Measurements from ENCODE around the gene SLC25A21.

Gene SLC25A21

DNA sequence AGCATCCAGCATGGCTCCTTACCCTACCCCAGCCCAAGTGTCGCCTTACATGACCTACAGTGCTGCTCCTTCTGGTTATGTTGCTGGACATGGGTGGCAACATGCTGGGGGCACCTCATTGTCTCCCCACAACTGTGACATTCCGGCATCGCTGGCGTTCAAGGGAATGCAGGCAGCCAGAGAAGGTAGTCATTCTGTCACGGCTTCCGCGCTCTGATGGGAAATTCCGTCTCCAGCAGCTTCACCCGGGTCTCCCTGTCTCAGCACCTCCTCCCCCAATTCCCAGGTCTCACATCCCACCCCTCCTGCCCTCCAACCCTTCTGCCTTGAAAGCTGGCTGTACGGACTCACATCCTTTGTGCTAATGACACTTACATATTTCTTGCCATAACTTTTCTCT is 496.2 kb downstream of the SLC25A21 start:
- no peak overlapping the region for H3K4me3 Mint-ChIP-seq
- peaks cover 16% of the 10 kb centered on the region for H3K27me3 Mint-ChIP-seq
- no peak overlapping the region for H3K27ac Mint-ChIP-seq
- H3K9me3 Mint-ChIP-seq, result no peaks in the 10 kb centered on the region
- intact Hi-C loops (cut with micrococcal nuclease), result no loop called here
- no peaks in the 10 kb centered on the region for H3K36me3 Mint-ChIP-seq (ENCODE audit: low read depth)
- H3K4me1 Mint-ChIP-seq (ENCODE audit: low read depth), result no peaks in the 10 kb centered on the region

DNA sequence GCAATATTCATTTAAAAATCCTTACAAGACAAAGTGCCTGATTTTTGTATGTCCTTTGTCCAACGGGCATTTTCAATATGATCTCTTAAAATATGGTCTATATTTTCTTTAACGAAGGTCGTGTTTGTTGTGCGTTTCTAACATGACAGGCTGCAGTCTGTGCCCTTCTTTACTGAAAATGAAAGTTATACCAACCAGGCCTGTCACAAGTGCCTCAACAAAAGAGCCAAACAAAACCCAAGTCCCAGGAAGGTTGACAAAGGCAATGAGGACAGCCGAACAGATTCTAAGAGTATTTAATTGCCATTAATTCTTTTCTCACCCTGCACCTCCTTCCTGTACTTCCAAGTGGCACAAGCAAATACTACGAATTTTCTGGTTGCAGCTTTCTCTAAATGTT is 496.8 kb downstream of the SLC25A21 start:
- H3K36me3 Mint-ChIP-seq (ENCODE audit: low read depth), result no peaks in the 10 kb centered on the region
- H3K27ac Mint-ChIP-seq, result no peak overlapping the region
- intact Hi-C loops (cut with micrococcal nuclease), result no loop called here
- peaks cover 17% of the 10 kb centered on the region for H3K27me3 Mint-ChIP-seq
- no peaks in the 10 kb centered on the region for H3K4me1 Mint-ChIP-seq (ENCODE audit: low read depth)
- H3K9me3 Mint-ChIP-seq, result no peaks in the 10 kb centered on the region
- H3K4me3 Mint-ChIP-seq, result no peak overlapping the region

DNA sequence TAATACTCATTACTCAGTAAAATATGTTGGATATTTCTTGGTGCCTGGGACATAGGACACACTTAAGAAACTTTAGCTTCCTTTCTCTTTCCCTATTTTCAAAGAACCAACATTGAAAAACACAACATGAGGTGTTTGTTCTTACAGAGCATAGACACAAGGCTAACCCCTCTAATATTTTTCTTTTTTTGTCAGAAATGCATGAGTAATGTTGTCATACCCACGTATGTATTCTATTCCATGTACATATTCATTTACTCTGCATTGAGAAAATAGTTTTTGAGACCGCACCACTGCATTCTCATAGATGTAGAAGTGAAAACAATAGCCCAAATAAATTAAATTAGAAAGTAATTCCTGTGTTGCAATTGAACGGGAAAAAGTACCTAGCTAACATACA is 497.7 kb downstream of the SLC25A21 start:
- no peak overlapping the region for H3K4me3 Mint-ChIP-seq
- intact Hi-C loops (cut with micrococcal nuclease), result no loop called here
- no peaks in the 10 kb centered on the region for H3K9me3 Mint-ChIP-seq
- H3K27ac Mint-ChIP-seq, result no peak overlapping the region
- H3K36me3 Mint-ChIP-seq (ENCODE audit: low read depth), result no peaks in the 10 kb centered on the region
- H3K27me3 Mint-ChIP-seq, result peaks cover 17% of the 10 kb centered on the region
- H3K4me1 Mint-ChIP-seq (ENCODE audit: low read depth), result no peaks in the 10 kb centered on the region

GRCh38 chr14:36672095-36672494 is 500.3 kb downstream of the SLC25A21 start:
- Mint-ChIP-seq H3K9me3 (peaks cover 9% of the 10 kb centered on the region), H3K4me3 (no peak overlapping the region), H3K27me3 (peaks cover 26% of the 10 kb centered on the region), H3K4me1 (ENCODE audit: low read depth) (no peaks in the 10 kb centered on the region), H3K27ac (no peak overlapping the region), H3K36me3 (ENCODE audit: low read depth) (no peaks in the 10 kb centered on the region)
- intact Hi-C loops (cut with micrococcal nuclease), result no loop called here

DNA sequence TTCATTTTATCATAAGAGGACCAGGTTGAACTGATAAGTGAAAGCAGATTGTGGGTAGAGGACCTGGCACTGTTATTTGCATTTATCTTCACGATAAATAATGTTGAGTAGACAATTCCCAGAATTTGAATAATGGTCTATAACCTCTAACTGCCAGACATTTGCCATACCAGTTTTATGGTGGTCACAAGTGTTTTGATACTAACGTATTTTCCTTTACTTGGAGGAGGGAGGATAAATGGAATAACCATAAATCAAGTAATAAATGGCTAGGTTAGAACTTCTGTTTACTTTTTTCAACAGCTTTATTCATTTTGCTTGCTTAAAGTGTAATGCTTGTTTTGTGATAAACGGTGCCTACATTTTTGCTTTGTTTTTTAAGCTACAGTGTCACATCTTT is 501.3 kb downstream of the SLC25A21 start:
- Mint-ChIP-seq H3K4me3 (no peak overlapping the region), H3K27ac (no peak overlapping the region), H3K9me3 (peaks cover 9% of the 10 kb centered on the region), H3K4me1 (ENCODE audit: low read depth) (no peaks in the 10 kb centered on the region), H3K36me3 (ENCODE audit: low read depth) (no peaks in the 10 kb centered on the region), H3K27me3 (peaks cover 29% of the 10 kb centered on the region)
- intact Hi-C loops (cut with micrococcal nuclease), result no loop called here

DNA sequence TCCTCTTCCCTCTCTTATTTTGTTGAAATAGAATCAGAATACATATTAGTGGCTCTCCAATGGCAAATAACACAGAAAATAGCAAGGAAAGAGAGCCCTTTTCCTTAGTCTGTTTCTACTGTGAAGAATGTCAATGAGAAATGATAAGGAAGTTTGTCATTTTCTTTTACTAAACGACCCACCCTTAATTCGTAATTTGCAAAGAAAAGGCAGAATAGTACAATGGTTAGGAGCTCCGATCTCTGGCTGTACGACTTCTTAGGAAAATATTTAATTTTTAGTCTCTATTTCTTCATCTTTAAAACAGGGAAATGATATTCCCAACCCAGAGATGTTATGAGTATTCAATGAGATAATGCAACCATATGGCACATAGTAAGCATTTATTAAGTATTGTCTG is 504.7 kb downstream of the SLC25A21 start:
- intact Hi-C loops (cut with micrococcal nuclease), result no loop called here
- Mint-ChIP-seq H3K4me1 (ENCODE audit: low read depth) (peaks cover 15% of the 10 kb centered on the region), H3K9me3 (peaks cover 11% of the 10 kb centered on the region), H3K36me3 (ENCODE audit: low read depth) (no peaks in the 10 kb centered on the region), H3K27ac (no peak overlapping the region), H3K4me3 (no peak overlapping the region), H3K27me3 (peaks cover 57% of the 10 kb centered on the region)

- H3K9me3 Mint-ChIP-seq, result peaks cover 19% of the 10 kb centered on the region
- no peak overlapping the region for H3K27ac Mint-ChIP-seq
- intact Hi-C loops (cut with micrococcal nuclease), result no loop called here
- H3K27me3 Mint-ChIP-seq, result peaks cover 68% of the 10 kb centered on the region
- no peak overlapping the region for H3K4me3 Mint-ChIP-seq
- H3K36me3 Mint-ChIP-seq (ENCODE audit: low read depth), result no peaks in the 10 kb centered on the region
- peaks cover 26% of the 10 kb centered on the region for H3K4me1 Mint-ChIP-seq (ENCODE audit: low read depth)
These were observed 505.8 kb downstream of the SLC25A21 start for GRCh38 chr14:36666416-36667206.

DNA sequence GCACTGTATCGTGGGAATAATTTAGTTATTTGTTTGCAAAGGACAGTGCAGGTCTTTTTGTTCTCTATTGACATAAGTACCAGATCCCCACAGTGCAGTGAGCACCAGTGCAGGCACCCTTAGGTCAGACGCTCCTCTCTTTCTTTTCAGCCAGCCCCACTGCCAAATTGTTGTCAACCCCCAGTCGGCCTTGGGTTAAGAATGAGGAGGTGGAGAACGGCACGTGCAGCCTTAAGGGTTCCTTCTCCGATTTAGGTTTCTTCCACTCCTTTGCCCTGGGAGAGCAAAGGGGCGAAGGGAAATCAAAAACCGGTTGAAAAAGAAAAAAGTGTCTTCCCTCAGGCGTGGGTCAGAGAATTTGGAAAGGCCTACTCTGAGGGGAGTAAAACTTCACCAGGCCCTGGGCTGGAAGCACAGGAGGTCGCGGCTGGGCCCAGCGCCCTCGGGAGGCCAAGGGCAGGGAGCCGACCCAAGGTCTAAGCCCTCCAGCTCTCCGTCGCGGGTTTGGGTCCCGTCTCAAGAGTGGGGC is 506.5 kb downstream of the SLC25A21 start:
- H3K9me3 Mint-ChIP-seq, result peaks cover 26% of the 10 kb centered on the region
- H3K4me1 Mint-ChIP-seq (ENCODE audit: low read depth), result peaks cover 32% of the 10 kb centered on the region
- H3K4me3 Mint-ChIP-seq, result no peak overlapping the region
- H3K27ac Mint-ChIP-seq, result no peak overlapping the region
- no peaks in the 10 kb centered on the region for H3K36me3 Mint-ChIP-seq (ENCODE audit: low read depth)
- H3K27me3 Mint-ChIP-seq, result peaks cover 74% of the 10 kb centered on the region
- intact Hi-C loops (cut with micrococcal nuclease), result no loop called here

DNA sequence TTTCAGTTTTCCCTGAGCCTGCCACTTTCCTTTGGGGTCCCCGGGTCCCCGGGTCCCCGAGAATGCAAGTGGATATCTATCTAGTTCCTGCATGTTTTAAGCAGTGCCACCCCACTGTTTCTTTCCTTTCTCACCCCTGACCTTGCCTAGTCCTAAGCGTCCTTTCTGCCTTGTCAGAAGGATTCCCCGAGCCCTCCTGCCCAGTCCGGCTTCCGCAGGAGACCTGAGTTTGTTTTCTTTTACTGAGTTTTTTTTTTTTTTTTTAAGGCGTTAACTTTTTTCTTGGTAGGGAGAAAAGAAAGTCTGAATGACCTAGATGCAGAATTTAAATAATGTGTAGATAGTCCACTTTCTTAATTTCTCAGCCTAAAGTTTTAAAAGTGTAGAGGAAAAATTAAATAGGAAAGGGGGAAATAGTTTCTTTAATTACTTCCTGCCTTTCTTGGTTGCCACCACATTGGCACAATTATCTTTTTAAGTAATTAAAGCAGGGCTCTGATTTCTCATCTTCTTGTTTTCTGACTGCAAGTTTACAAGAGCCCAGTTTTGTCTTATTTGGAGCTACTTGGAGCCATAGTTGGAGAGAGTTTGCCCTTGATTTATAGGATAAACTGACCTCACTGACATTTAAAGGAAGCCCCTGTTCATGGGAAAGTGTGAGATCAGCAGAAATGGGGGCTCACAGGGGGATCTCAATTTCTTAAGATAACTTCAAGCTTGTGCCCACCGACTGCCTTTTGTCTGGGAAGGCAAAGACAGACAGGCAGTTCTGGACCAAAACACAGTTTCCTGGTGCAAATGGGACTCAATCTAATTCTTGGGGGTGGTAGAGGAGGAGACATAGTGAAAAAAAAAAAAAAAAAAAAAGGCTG is 507.8 kb downstream of the SLC25A21 start:
- no peak overlapping the region for H3K4me3 Mint-ChIP-seq
- H3K27ac Mint-ChIP-seq, result no peak overlapping the region
- no peaks in the 10 kb centered on the region for H3K36me3 Mint-ChIP-seq (ENCODE audit: low read depth)
- H3K27me3 Mint-ChIP-seq, result peaks cover 87% of the 10 kb centered on the region
- peaks cover 27% of the 10 kb centered on the region for H3K9me3 Mint-ChIP-seq
- intact Hi-C loops (cut with micrococcal nuclease), result no loop called here
- peaks cover 32% of the 10 kb centered on the region for H3K4me1 Mint-ChIP-seq (ENCODE audit: low read depth)

DNA sequence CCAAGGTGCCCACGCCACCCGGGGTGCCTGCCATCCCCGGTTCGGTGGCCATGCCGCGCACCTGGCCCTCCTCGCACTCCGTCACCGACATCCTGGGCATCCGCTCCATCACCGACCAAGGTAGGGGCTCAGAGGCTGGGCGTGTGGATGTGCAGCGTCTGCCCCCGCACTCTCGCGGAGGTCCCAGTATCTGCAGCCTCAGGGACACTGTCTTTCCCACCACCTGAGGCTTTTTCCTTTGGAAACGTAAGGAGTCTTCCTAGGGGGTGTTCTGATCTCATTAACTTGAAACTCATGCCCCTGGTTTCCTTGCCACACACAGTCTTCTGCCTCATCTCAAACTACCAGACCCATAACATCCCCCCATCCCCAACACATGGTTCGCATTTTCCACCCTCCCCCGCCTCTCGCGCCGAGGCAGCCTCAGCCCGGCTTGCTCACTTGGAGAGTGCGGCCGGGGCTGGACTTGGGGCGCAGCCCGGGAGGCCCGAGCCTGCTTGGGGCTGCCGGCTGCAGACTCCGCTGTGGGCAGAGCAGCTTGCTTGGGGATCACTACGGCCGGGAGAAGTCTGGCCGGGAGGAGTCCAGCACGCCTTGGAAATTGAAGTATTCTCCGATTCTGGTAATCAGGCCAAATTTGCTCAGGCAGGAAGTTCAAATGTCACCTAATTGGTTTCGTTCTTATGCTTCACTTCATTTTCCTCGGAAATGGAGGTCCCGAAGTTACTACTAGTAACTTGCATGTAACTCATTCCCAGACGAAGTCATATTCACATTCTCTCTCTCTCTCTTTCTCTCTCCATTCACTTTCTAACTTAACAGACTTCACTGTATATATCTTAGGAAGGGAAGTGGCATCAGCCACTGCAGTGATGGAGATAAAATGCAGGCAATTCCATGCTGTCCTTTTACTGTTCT is 508.7 kb downstream of the SLC25A21 start:
- intact Hi-C loops (cut with micrococcal nuclease), result no loop called here
- Mint-ChIP-seq H3K36me3 (ENCODE audit: low read depth) (no peaks in the 10 kb centered on the region), H3K9me3 (peaks cover 27% of the 10 kb centered on the region), H3K27me3 (peaks cover 96% of the 10 kb centered on the region), H3K4me1 (ENCODE audit: low read depth) (peaks cover 32% of the 10 kb centered on the region), H3K4me3 (no peak overlapping the region), H3K27ac (no peak overlapping the region)

GRCh38 chr14:36662543-36663403 is 509.6 kb downstream of the SLC25A21 start:
- H3K9me3 Mint-ChIP-seq, result peaks cover 25% of the 10 kb centered on the region
- peaks cover 32% of the 10 kb centered on the region for H3K4me1 Mint-ChIP-seq (ENCODE audit: low read depth)
- H3K27ac Mint-ChIP-seq, result no peak overlapping the region
- H3K4me3 Mint-ChIP-seq, result no peak overlapping the region
- H3K36me3 Mint-ChIP-seq (ENCODE audit: low read depth), result no peaks in the 10 kb centered on the region
- intact Hi-C loops (cut with micrococcal nuclease), result no loop called here
- H3K27me3 Mint-ChIP-seq, result peaks cover 100% of the 10 kb centered on the region

GRCh38 chr14:36662258-36662542 is 510.2 kb downstream of the SLC25A21 start:
- H3K4me3 Mint-ChIP-seq, result no peak overlapping the region
- H3K4me1 Mint-ChIP-seq (ENCODE audit: low read depth), result peaks cover 37% of the 10 kb centered on the region
- H3K9me3 Mint-ChIP-seq, result peaks cover 19% of the 10 kb centered on the region
- peaks cover 100% of the 10 kb centered on the region for H3K27me3 Mint-ChIP-seq
- H3K27ac Mint-ChIP-seq, result no peak overlapping the region
- no peaks in the 10 kb centered on the region for H3K36me3 Mint-ChIP-seq (ENCODE audit: low read depth)
- intact Hi-C loops (cut with micrococcal nuclease), result no loop called here

Data from dendritic cell treated with granulocyte-macrophage colony-stimulating factor and Interleukin-4, amounts not matched to agents 40 ng/mL and 50 ng/mL, for 4 days (primary cell).